COR-L47 (cell line): ENCODE measurements around the gene HDLBP.
"Not testable (repeated sequence)": the region's sequence is repeated elsewhere in the genome, so short reads cannot be mapped to it uniquely, and the experiment has no call there.

Experiments used
- DNase-seq: peaks from one replicate; lab custom pipeline; 2025; lab: John Stamatoyannopoulos, UW

HDLBP gene

DNA sequence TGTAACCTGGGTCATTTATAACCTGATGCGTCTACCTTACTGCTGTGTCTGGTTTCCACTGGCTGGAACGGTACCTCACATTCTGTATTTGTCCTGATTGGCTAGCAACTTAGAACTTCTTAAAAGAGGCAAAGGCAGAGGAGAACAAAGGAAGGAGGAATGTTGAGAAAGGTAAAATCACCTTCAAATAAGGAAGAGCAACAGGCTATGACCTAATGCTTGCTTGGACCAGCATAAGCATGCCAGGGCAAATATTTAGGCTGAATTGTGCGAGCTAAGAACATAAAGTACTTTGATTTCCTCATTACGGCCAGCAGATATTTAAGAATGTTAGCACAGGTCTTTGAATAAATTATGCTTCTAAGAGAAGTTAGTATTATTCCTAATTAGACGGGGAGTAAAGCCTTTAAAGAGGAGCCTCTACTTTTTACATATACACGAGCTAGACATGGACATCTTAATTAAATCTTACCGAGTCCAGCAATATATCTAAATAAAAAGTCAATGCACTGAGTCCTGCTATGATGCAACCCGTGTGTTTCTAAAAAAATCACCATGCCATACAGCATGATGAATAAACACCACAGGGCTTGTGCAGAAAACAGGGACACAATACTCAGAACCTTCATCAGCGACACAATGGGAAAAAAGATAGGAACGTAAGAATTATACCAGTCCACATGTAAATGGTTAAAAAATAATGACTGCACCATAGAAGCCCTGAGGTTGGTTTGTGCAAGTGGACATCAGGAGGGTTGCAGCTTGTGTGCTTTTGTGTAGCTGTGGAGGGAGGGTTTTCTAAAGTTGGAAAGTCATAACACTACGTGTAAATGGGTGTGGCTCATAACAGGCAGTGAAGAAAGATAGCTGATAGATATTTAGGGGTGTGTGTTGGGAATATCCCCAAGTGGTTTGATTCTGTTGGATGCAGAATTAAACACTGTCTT, 14.5 kb upstream of the HDLBP start:
- DNase-seq = no peak

DNA sequence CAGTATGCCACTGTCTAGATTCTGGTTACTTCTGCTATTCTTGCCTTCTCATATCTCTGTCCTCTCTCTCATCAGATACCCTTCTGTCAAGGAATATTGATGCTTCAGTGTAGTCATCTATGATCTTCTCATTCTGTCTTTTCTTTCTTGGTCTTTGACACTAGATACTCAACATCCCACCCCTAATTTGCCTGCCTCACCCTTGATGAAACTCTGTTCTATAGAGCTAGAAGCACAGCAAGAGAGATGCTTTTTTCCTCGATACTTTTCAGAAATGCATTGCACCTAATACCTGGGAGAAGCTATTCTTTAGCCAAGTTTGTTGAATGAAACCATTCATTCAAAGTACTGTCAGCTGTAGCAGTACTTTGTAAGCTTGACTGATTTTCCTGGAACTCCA, 9.8 kb upstream of the HDLBP start:
- no peak for DNase-seq

GRCh38 chr2:241324775-241325174, 9.3 kb upstream of the HDLBP start:
- DNase-seq = no peak

DNA sequence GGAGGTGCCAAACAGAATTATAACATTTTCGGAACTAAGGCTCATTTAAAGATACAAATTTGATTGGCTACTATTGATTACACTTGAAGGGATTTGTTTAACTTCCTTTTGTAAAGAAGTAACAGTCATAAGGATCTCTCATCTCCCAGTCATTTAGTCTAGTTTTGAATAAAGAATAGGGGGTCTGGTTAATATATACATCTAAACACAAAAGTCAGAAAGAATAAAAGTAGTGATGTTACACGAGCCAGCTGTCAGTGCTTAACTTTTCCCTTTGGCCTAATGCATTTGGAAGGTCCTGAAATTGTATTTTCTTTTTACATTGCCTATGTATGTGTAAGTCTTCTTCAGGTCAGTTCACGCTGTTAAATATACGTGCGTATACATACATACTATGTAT, 8.3 kb upstream of the HDLBP start:
- DNase-seq = no peak

DNA sequence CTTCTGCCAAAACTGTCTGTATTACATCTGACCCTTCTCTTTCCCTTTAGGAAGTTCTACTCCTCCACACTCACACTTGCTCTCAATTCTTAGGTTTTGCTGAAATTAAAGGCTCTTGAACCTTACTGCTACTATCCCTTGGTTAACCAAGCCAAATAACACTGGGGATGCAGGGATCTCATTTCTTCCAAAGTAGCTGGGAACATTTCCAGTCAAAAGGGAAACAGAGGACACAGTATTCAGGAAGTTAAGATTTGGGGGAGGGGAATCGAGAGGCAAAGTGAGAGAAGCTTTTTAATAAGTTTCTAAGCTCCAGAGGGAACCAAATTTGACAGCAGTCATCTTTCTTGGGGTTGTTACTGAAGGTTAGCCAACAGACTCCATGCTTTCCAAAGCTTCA, 6.4 kb upstream of the HDLBP start:
- DNase-seq = no peak

DNA sequence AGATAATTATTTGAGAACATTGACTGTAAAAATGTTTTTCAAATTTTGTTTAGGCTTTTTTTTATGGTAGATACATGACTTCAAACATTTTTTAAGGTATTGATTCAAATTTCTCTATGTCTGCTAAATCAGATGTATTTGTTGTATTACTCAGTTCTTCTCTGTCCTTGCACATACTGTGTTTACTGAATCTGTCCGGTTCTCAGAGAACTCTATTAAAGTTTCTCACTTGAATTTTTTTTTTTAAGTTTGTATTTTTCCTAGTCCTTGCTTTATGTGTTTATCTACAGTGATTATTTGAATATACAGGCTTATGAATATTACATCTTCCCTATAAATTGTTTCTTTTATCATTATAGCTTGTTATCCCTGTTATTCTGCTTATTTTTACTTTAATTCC, 5.6 kb upstream of the HDLBP start:
- DNase-seq = no peak

- no peak for DNase-seq
These were observed 4.9 kb upstream of the HDLBP start for GRCh38 chr2:241320394-241320793.

GRCh38 chr2:241318830-241319229, 3.4 kb upstream of the HDLBP start:
- DNase-seq = not testable (repeated sequence)

GRCh38 chr2:241317391-241317790, 1.9 kb upstream of the HDLBP start:
- DNase-seq = no peak

- DNase-seq = no peak
These were observed 1.4 kb upstream of the HDLBP start for GRCh38 chr2:241316825-241317224.

DNA sequence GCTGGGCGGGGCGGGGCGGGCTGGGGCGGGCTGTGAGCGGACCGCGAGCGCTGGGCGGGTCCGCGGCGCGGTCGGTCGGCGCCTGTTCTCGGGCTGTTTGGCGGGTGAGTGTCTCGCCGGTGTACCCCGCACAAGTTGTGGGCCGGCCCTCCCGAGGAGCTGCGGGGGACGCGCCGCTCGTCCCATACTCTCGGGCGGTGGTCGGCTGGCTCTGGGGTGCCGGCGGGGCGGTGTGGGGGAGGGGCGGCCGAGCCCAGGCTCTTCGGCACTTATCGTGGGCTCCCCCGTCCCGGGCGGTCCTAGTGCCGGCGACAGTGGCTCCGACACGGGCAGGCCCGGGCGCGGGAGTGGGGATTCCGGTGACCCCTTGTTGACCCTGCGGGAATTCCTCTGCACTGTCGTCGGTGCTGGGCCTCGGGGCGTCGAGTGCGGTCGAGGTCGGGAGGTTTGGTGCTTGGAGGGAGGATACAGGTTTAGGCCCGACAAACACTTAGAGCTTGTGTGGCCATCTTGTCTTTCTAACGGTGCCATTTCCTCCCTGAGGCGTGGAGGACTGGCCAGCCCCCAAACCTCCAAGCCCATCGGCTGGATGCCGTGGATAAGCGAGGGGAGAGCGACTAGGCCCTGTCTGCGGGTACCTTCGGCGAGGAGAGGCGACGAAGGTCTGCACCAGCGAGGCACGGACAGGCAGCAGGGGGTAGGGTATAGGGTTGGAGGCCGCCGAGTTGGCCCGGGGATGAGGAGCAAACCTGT, 583 bp upstream of the HDLBP start, which contains the start of gene SEPTIN2:
SEPTIN2 (plus strand) TSS at position 47 of the 753 bp plus-strand sequence. CDS start 8,308 bp downstream, outside the sequence.
- no peak for DNase-seq

GRCh38 chr2:241314226-241315092, 1.0 kb downstream of the HDLBP start:
- DNase-seq = no peak

- DNase-seq = no peak
These were observed 1.9 kb downstream of the HDLBP start for GRCh38 chr2:241313543-241314095.

DNA sequence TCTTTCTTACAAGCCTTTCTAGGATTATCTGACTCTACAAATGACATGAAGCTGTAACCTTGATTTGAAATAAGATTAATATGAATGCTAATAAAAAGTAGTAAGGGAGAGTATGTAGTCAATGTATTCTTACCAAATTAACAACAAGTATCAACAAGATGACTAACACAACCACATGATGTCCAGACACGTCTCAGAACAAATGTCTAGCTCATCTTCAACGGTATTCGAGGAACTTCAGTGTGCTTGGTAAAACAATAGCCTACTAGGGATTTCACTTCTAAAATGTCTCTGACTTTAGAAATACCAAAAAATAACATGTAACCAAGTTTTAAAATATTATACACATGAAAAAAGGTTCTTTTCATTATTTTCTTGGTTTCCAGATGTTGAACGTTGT, 3.4 kb downstream of the HDLBP start:
- DNase-seq = no peak

- DNase-seq = no peak
These were observed 4.4 kb downstream of the HDLBP start for GRCh38 chr2:241310917-241311566.

DNA sequence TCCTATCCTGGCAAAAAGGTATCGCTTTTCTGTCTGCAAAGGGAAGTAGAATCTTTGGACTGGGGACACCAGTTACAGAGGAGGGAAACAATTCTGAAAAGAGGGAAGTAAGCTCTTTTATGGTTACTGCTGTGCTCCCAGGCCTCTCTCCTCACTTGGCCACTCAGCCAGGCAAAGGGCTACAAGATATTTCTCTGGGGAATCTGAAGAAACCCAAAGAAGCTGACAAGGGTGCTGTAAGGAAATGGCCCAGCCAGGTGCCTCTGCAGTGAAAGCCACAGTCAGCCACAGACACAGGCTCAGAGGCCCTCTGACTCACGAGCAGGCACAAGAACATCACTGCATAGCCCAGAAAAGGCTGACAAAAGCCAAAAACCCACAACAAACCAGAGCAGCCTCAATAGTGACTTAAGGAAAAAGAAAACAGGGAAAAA, 5.8 kb downstream of the HDLBP start:
- DNase-seq = no peak

DNA sequence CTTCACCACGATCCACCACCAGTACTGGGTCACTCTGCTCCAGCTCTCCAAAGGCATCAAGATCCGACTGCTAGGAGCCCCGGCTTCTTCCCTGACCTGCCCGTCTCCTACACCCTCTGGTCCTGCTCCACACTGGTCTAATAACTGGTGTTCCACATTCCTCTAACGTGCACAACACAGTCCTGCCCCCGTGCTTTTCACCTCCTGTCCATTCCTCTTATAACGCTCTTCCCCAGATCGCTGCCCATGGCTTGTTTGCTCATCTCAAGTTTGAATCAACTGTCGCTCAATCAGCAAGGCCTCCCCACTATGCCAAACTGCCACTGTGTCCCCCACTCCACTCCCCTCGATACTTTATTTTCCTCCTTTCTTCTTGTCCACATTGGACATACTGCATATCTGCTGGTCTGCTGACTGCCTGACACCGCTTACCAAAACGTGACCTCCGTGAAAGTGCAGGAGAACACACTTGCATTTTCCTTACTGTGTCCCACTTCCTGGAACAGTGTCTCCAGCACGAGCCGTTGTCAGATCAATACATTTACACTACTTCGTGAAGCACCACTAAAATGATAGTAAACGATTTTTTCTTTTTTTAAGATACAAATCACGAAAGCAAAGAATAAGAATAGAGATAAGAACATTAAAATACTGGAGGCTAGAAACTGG, 6.5 kb downstream of the HDLBP start:
- DNase-seq = no peak

GRCh38 chr2:241308267-241308666, 7.2 kb downstream of the HDLBP start:
- DNase-seq = no peak

- no peak for DNase-seq
These were observed 8.4 kb downstream of the HDLBP start for GRCh38 chr2:241307055-241307454.

GRCh38 chr2:241304039-241304670, 11.3 kb downstream of the HDLBP start:
- DNase-seq = no peak
